SK-N-SH (cell line): ENCODE measurements around the gene PARP1. TPM values are rescaled to one million over a fixed set of nuclear protein-coding genes. Genes with fewer than 3 reads are reported as not detected.

Experiments
- CTCF ChIA-PET: fragments of 300-600, 350-600 bp; formaldehyde crosslinking; extraction: SDS; loops from one replicate; lab custom pipeline; 2021; lab: Yijun Ruan, JAX
- POLR2A ChIA-PET: fragments of 350-600 bp; sonication (Branson Sonifier 250); formaldehyde crosslinking; extraction: SDS; loops from one replicate; lab custom pipeline; 2020; ENCODE audit warnings: antibody characterized with exemption, inconsistent platforms; lab: Yijun Ruan, JAX
- DNase-seq: peaks from one replicate; pipeline ENCODE4 v3.0.0; 2012
- H2AFZ ChIP-seq: fragments of 200-600 bp; sonication (generic); 2 replicates; pipeline ENCODE4 v1.8.1; 2016; ENCODE audit warnings: antibody characterized with exemption, mild to moderate bottlenecking, low read depth
- H3F3A ChIP-seq: fragments of 200-600 bp; sonication (generic); replicated peaks from 2 replicates; pipeline ENCODE3; 2016; ENCODE audit warnings: antibody characterized with exemption, mild to moderate bottlenecking; ENCODE audit not compliant: insufficient read depth
- H3K27ac ChIP-seq, 2 experiments: fragments of 200-500 bp in 1 of 2; fragments of 200-600 bp in 1 of 2; sonication (Bioruptor generic) in 1 of 2; sonication (generic), shearing (Covaris generic) in 1 of 2; 2 replicates each; pipeline versions ENCODE4 v1.5.1 to v1.6.1; 2014 to 2016; ENCODE audit warnings: low read depth in 2 of 2, inconsistent platforms in 1 of 2, low read length in 1 of 2, mild to moderate bottlenecking in 1 of 2, mixed read lengths in 1 of 2
- H3K27me3 ChIP-seq: fragments of 200-600 bp; sonication (generic), shearing (Covaris generic); 2 replicates; pipeline ENCODE4 v1.6.1; 2016; ENCODE audit warnings: mixed run types; ENCODE audit not compliant: insufficient read depth
- H3K36me3 ChIP-seq, 2 experiments: fragments of 200-500 bp in 1 of 2; fragments of 200-600 bp in 1 of 2; sonication (Bioruptor generic) in 1 of 2; sonication (generic) in 1 of 2; replicated peaks in 1 of 2; 2 replicates each; pipeline versions ENCODE3 to v1.5.1; 2014 to 2016; ENCODE audit warnings: low read length in 1 of 2, mild to moderate bottlenecking in 1 of 2; ENCODE audit not compliant: insufficient read depth in 2 of 2, control insufficient read depth in 1 of 2
- H3K4me1 ChIP-seq, 2 experiments: fragments of 200-500 bp in 1 of 2; fragments of 200-600 bp in 1 of 2; sonication (Bioruptor generic) in 1 of 2; sonication (generic), shearing (Covaris generic) in 1 of 2; 2 replicates each; pipeline versions ENCODE4 v1.5.1 to v1.6.1; 2014 to 2016; ENCODE audit warnings: low read depth in 1 of 2, low read length in 1 of 2, mixed run types in 1 of 2; ENCODE audit not compliant: insufficient read depth in 2 of 2, control insufficient read depth in 1 of 2
- H3K4me2 ChIP-seq: fragments of 200-600 bp; sonication (generic), shearing (Covaris generic); 2 replicates; pipeline ENCODE4 v1.6.1; 2017; ENCODE audit warnings: mixed run types
- H3K4me3 ChIP-seq, 2 experiments: fragments of 200-500 bp in 1 of 2; fragments of 200-600 bp in 1 of 2; sonication (Bioruptor generic) in 1 of 2; sonication (generic), shearing (Covaris generic) in 1 of 2; 2 replicates each; pipeline versions ENCODE4 v1.5.1 to v1.8.1; 2014 to 2016; ENCODE audit warnings: low read depth in 2 of 2, inconsistent platforms in 1 of 2, low read length in 1 of 2, mild to moderate bottlenecking in 1 of 2, mixed read lengths in 1 of 2, moderate library complexity in 1 of 2
- H3K79me2 ChIP-seq: fragments of 200-600 bp; sonication (generic); 2 replicates; pipeline ENCODE4 v1.8.1; 2017; ENCODE audit warnings: mild to moderate bottlenecking; ENCODE audit not compliant: insufficient read depth
- H3K9ac ChIP-seq: fragments of 200-600 bp; sonication (generic); 2 replicates; pipeline ENCODE4 v1.6.1; 2017; ENCODE audit warnings: mixed run types
- H3K9me2 ChIP-seq: fragments of 200-600 bp; sonication (generic); 2 replicates; pipeline ENCODE4 v1.6.1; 2017; ENCODE audit warnings: mixed run types
- H3K9me3 ChIP-seq: fragments of 200-600 bp; sonication (generic); 2 replicates; pipeline ENCODE4 v1.6.1; 2017; ENCODE audit warnings: mixed run types, mild to moderate bottlenecking, moderate library complexity
- H4K20me1 ChIP-seq: fragments of 200-600 bp; sonication (generic); 2 replicates; pipeline ENCODE4 v1.6.1; 2017; ENCODE audit warnings: mild to moderate bottlenecking, mixed run types; ENCODE audit not compliant: insufficient read depth
- CHD2 ChIP-seq: fragments of 150-350 bp; IDR thresholded peaks from 2 replicates; pipeline ENCODE4 v1.6.1; 2018; ENCODE audit warnings: low read length; ENCODE audit not compliant: partially characterized antibody
- ELF1 ChIP-seq: IDR thresholded peaks from 2 replicates; pipeline ENCODE4 v1.4.0; 2012
- EP300 ChIP-seq, 2 experiments: IDR thresholded peaks; 2 replicates each; pipeline versions ENCODE4 v1.4.0 to v1.6.1; 2012; ENCODE audit warnings: borderline replicate concordance in 1 of 2, low read depth in 1 of 2, low read length in 1 of 2
- FOXJ3 ChIP-seq: sonication (generic); formaldehyde crosslinking; IDR thresholded peaks from 2 replicates; pipeline ENCODE4 v1.5.1; 2020; ENCODE audit warnings: mild to moderate bottlenecking, missing genetic modification reagents
- GABPA ChIP-seq: IDR thresholded peaks from 2 replicates; pipeline ENCODE4 v1.4.0; 2012; ENCODE audit warnings: low read depth, mild to moderate bottlenecking
- JUND ChIP-seq: IDR thresholded peaks from 2 replicates; pipeline ENCODE4 v1.4.0; 2012
- MEF2A ChIP-seq: IDR thresholded peaks from 2 replicates; pipeline ENCODE4 v1.4.0; 2012; ENCODE audit warnings: low read depth, borderline replicate concordance
- MXI1 ChIP-seq: IDR thresholded peaks from 2 replicates; pipeline ENCODE4 v1.6.1; 2012; ENCODE audit warnings: mild to moderate bottlenecking, low read depth, low read length, improper control_type of control experiment
- NFIC ChIP-seq: IDR thresholded peaks from 2 replicates; pipeline ENCODE4 v1.4.0; 2012; ENCODE audit warnings: borderline replicate concordance
- NRF1 ChIP-seq: IDR thresholded peaks from 2 replicates; pipeline ENCODE4 v1.6.1; 2012; ENCODE audit warnings: low read depth, mild to moderate bottlenecking, low read length
- POLR2AphosphoS5 ChIP-seq: IDR thresholded peaks from 2 replicates; pipeline ENCODE4 v1.6.1; 2012; ENCODE audit warnings: low read depth, low read length
- RAD21 ChIP-seq: IDR thresholded peaks from 2 replicates; pipeline ENCODE4 v1.6.1; 2012; ENCODE audit warnings: mild to moderate bottlenecking, low read length
- SMC3 ChIP-seq: IDR thresholded peaks from 2 replicates; pipeline ENCODE4 v1.6.1; 2012; ENCODE audit warnings: low read depth, low read length, improper control_type of control experiment
- WGBS: methylation state at CpG from one replicate; pipeline ENCODE4 v1.1.6; 2017; ENCODE audit warnings: low lambda C conversion rate; 5-methylcytosine and 5-hydroxymethylcytosine counted together
- polyA plus RNA-seq, 3 experiments: library from polyadenylated mRNA; depleted of rRNA; stranded (reverse); fragments of >200 nt; gene quantifications; 2 replicates each; pipeline ENCODE4 v1.2.3, GENCODE V29; 2012
- TF ChIP-seq, protein P1 (sequence below): IDR thresholded peaks from 2 replicates; pipeline ENCODE4 v1.6.1; 2012; ENCODE audit warnings: mild to moderate bottlenecking, low read depth, low read length, moderate library complexity
- TF ChIP-seq, protein P2 (sequence below): fragments of 150-350 bp; IDR thresholded peaks from 2 replicates; pipeline ENCODE4 v1.6.1; 2016; ENCODE audit warnings: mild to moderate bottlenecking, low read depth, low read length
- TF ChIP-seq, protein P3 (sequence below): IDR thresholded peaks from 2 replicates; pipeline ENCODE4 v1.4.0; 2012; ENCODE audit warnings: low read depth, borderline replicate concordance
- TF ChIP-seq, protein P4 (sequence below): IDR thresholded peaks from 2 replicates; pipeline ENCODE4; 2012

The PARP1 gene
- polyA plus RNA-seq, 1 of the 3 experiments (the other 2 are of a cell fraction): 239 TPM

DNA sequence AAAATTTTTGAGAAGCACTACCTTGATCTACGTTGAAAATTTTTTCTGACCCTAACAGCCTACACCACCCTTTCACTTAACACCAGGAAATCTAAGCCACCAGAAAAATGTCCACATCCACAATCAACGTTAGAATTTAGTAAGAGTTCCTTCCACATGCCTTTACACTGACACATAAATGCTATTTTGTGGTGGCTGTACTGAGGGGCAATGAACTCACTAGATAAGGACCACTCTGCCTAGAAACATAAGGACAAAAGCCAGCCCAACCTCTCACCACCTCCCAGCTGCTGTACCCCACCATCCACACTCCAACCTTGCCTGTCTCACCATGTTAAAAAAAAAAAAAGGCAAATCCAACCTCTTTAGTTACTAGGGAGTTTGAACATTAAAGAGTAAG lies 29.8 kb downstream of the PARP1 start:
- Histone ChIP-seq H3K27me3 (no peaks in the 10 kb centered on the region), H2AFZ (no peak overlapping the region), H3K9me2 (no peaks in the 10 kb centered on the region), H3K4me2 (no peak overlapping the region), H4K20me1 (no peaks in the 10 kb centered on the region), H3K79me2 (0 out of 2 replicates have a peak, but pooled peaks cover 2% of the 10 kb centered on the region), H3K9me3 (no peaks in the 10 kb centered on the region), H3K27ac (no peak overlapping the region), H3K9ac (no peak overlapping the region), H3K4me3 (no peak overlapping the region)
- no peak for DNase-seq
- POLR2A ChIA-PET: no interaction called here
- TF ChIP-seq, protein P1, sequence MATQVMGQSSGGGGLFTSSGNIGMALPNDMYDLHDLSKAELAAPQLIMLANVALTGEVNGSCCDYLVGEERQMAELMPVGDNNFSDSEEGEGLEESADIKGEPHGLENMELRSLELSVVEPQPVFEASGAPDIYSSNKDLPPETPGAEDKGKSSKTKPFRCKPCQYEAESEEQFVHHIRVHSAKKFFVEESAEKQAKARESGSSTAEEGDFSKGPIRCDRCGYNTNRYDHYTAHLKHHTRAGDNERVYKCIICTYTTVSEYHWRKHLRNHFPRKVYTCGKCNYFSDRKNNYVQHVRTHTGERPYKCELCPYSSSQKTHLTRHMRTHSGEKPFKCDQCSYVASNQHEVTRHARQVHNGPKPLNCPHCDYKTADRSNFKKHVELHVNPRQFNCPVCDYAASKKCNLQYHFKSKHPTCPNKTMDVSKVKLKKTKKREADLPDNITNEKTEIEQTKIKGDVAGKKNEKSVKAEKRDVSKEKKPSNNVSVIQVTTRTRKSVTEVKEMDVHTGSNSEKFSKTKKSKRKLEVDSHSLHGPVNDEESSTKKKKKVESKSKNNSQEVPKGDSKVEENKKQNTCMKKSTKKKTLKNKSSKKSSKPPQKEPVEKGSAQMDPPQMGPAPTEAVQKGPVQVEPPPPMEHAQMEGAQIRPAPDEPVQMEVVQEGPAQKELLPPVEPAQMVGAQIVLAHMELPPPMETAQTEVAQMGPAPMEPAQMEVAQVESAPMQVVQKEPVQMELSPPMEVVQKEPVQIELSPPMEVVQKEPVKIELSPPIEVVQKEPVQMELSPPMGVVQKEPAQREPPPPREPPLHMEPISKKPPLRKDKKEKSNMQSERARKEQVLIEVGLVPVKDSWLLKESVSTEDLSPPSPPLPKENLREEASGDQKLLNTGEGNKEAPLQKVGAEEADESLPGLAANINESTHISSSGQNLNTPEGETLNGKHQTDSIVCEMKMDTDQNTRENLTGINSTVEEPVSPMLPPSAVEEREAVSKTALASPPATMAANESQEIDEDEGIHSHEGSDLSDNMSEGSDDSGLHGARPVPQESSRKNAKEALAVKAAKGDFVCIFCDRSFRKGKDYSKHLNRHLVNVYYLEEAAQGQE: no peak
- no peak for TF ChIP-seq MXI1
- no peak for TF ChIP-seq RAD21
- TF ChIP-seq EP300 (IDR thresholded peaks at IDR 0.05; ENCODE audit: borderline replicate concordance in 1 of 2, low read depth in 1 of 2, low read length in 1 of 2): no peak
- TF ChIP-seq, protein P2, sequence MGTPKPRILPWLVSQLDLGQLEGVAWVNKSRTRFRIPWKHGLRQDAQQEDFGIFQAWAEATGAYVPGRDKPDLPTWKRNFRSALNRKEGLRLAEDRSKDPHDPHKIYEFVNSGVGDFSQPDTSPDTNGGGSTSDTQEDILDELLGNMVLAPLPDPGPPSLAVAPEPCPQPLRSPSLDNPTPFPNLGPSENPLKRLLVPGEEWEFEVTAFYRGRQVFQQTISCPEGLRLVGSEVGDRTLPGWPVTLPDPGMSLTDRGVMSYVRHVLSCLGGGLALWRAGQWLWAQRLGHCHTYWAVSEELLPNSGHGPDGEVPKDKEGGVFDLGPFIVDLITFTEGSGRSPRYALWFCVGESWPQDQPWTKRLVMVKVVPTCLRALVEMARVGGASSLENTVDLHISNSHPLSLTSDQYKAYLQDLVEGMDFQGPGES: no peak
- no peak for TF ChIP-seq FOXJ3 (CRISPR knock-in tag)
- no peak for TF ChIP-seq NFIC
- TF ChIP-seq POLR2AphosphoS5: no peak
- no peak for TF ChIP-seq JUND
- TF ChIP-seq NRF1: no peak
- no peak for TF ChIP-seq SMC3
- TF ChIP-seq, protein P3, sequence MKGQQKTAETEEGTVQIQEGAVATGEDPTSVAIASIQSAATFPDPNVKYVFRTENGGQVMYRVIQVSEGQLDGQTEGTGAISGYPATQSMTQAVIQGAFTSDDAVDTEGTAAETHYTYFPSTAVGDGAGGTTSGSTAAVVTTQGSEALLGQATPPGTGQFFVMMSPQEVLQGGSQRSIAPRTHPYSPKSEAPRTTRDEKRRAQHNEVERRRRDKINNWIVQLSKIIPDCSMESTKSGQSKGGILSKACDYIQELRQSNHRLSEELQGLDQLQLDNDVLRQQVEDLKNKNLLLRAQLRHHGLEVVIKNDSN: no peak
- TF ChIP-seq GABPA: no peak
- TF ChIP-seq ELF1: no peak
- TF ChIP-seq, protein P4, sequence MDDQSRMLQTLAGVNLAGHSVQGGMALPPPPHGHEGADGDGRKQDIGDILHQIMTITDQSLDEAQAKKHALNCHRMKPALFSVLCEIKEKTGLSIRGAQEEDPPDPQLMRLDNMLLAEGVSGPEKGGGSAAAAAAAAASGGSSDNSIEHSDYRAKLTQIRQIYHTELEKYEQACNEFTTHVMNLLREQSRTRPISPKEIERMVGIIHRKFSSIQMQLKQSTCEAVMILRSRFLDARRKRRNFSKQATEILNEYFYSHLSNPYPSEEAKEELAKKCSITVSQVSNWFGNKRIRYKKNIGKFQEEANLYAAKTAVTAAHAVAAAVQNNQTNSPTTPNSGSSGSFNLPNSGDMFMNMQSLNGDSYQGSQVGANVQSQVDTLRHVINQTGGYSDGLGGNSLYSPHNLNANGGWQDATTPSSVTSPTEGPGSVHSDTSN: no peak
- TF ChIP-seq MEF2A: no peak
- TF ChIP-seq CHD2: no peak
- TF ChIP-seq, all 33 proteins: peak for 0
- H3K4me1 ChIP-seq: peaks cover 0 to 4% of the 10 kb centered on the region in 2 experiments; a peak in 1 of 4 replicates
- H3K36me3 ChIP-seq: peaks cover 57 to 98% of the 10 kb centered on the region in 2 experiments
- no peaks in the 10 kb centered on the region for H3F3A ChIP-seq
- CTCF ChIA-PET: no interaction called here
- WGBS: 88% methylated on average over 2 of the region's 2 CpGs
